Prostate gland (tissue), 2 donors: ENCODE data around the gene MAB21L2. TPM values are rescaled to one million over a fixed set of nuclear protein-coding genes. Genes with fewer than 3 reads are reported as not detected.
"Not testable (repeated sequence)": the region's sequence is repeated elsewhere in the genome, so short reads cannot be mapped to it uniquely, and the experiment has no call there.

ENCODE experiments used
- DNase-seq: peaks from one replicate; pipeline ENCODE4 v3.0.0-alpha.2; 2019; ENCODE audit warnings: low spot score
- H3K27ac ChIP-seq, 2 donors: fragments of 200-600 bp; sonication (generic); 2 replicates each; pipeline ENCODE4 v1.5.1; 2017 to 2019
- H3K27me3 ChIP-seq: fragments of 200-600 bp; sonication (generic); replicated peaks from 2 replicates; pipeline ENCODE4 v1.5.1; 2019; ENCODE audit not compliant: insufficient read depth
- H3K36me3 ChIP-seq, 2 donors: fragments of 200-600 bp; sonication (generic); 1 replicate in 1 of 2; 2 replicates in 1 of 2; pipeline versions ENCODE4 v1.5.1 to v1.8.1; 2017 to 2019
- H3K4me1 ChIP-seq: fragments of 200-600 bp; sonication (generic); replicated peaks from 2 replicates; pipeline ENCODE4 v1.5.1; 2019
- H3K4me3 ChIP-seq, 2 donors: fragments of 200-600 bp; sonication (generic); 2 replicates each; pipeline ENCODE4 v1.5.1; 2017 to 2019
- H3K9me3 ChIP-seq: fragments of 200-600 bp; sonication (generic); 2 replicates; pipeline ENCODE4 v1.5.1; 2017
- CTCF ChIP-seq, 4 experiments: fragments of 200-600 bp in 2 of 4; fragments of 450-650 bp in 2 of 4; sonication (generic) in 2 of 4; IDR thresholded peaks; 1 replicate in 3 of 4; 2 replicates in 1 of 4; pipeline ENCODE4 v1.5.1; 2016 to 2019; ENCODE audit warnings: antibody characterized with exemption in 4 of 4, mild to moderate bottlenecking in 2 of 4, moderate library complexity in 2 of 4
- POLR2A ChIP-seq: fragments of 450-650 bp; IDR thresholded peaks from one replicate; pipeline ENCODE4 v1.6.1; 2016; ENCODE audit warnings: antibody characterized with exemption, mild to moderate bottlenecking
- POLR2AphosphoS5 ChIP-seq: sonication (generic); formaldehyde crosslinking; IDR thresholded peaks from one replicate; pipeline ENCODE4 v1.6.1; 2017; ENCODE audit warnings: antibody characterized with exemption
- WGBS: methylation state at CpG from one replicate; pipeline ENCODE4 v1.1.5; 2018; 5-methylcytosine and 5-hydroxymethylcytosine counted together
- intact Hi-C: fragments of 100-400 bp; cut with DNase I; formaldehyde crosslinking; loops from one replicate; pipeline ENCODE4 v1.14.2; 2022
- total RNA-seq, 2 donors: library from RNA; depleted of rRNA; stranded (reverse); fragments of >200 nt; gene quantifications; one replicate each; pipeline ENCODE4 v1.1.0, GENCODE V29; 2016

Gene MAB21L2
- total RNA-seq, 2 donors from 2014 or later: 0.14 TPM; not detected in 1

DNA sequence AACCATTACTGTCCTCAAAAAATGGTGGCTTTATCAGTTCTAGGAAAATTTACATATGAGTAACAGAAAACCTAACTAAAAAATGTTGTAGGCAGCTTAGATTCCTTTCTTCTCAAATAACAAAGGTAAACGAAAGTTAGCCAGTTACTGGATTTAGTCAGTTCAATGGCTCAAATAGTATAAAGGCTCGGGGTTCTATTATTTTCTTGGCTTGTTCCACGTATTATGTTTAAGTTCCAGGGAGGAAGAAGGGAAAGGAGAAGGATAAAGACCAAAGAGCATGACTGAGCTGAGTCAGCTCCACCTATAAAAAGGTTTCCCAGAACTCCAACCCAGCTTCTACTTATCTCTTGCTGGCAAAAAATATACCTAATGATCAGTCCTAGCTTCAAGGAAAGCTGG lies 41.0 kb upstream of the MAB21L2 start:
- H3K36me3 ChIP-seq: no peaks in the 10 kb centered on the region
- intact Hi-C loops: no loop called here
- H3K9me3 ChIP-seq: no peaks in the 10 kb centered on the region
- no peaks in the 10 kb centered on the region for H3K27me3 ChIP-seq
- TF ChIP-seq POLR2AphosphoS5: no peak
- TF ChIP-seq CTCF (IDR thresholded peaks at IDR 0.05): no peak
- no peak for TF ChIP-seq POLR2A
- WGBS: 46% methylated on average over 3 of the region's 3 CpGs
- H3K4me1 ChIP-seq: no peaks in the 10 kb centered on the region
- H3K4me3 ChIP-seq: no peak overlapping the region
- no peak overlapping the region for H3K27ac ChIP-seq
- no peak for DNase-seq

- no peak for TF ChIP-seq POLR2AphosphoS5
- no peak for TF ChIP-seq POLR2A
- TF ChIP-seq CTCF (IDR thresholded peaks at IDR 0.05): no peak
- Histone ChIP-seq H3K4me3 (no peak overlapping the region), H3K27ac (no peak overlapping the region), H3K9me3 (no peaks in the 10 kb centered on the region), H3K4me1 (no peaks in the 10 kb centered on the region), H3K27me3 (no peaks in the 10 kb centered on the region), H3K36me3 (no peaks in the 10 kb centered on the region)
- no peak for DNase-seq
- WGBS: 94% methylated on average over 3 of the region's 3 CpGs
- intact Hi-C loops: no loop called here
Measured at GRCh38 chr4:150541681-150542080, 40.3 kb upstream of the MAB21L2 start.

DNA sequence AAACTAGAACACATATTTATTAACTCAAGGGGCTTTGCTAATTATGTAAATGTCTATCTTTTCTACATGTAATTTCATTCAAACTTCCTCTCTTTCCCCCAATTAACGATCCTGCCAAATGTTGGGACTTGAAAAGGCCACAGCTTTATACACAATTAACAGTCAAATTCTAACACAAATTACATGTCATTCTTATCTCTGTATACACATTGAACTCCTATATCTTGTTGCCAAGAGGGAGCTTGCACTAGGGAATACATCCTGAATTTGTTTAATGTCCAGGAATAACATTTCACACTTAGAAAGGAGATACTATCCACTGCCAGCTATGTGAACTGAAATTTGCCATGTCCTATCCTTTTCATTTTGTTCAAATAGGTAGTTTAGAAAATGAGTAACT lies 38.9 kb upstream of the MAB21L2 start:
- Histone ChIP-seq H3K27ac (no peak overlapping the region), H3K27me3 (no peaks in the 10 kb centered on the region), H3K4me3 (no peak overlapping the region), H3K4me1 (no peaks in the 10 kb centered on the region), H3K36me3 (no peaks in the 10 kb centered on the region), H3K9me3 (no peaks in the 10 kb centered on the region)
- no peak for DNase-seq
- WGBS: 67% methylated on average over 1 of the region's 1 CpG
- intact Hi-C loops: no loop called here
- no peak for TF ChIP-seq POLR2A
- TF ChIP-seq POLR2AphosphoS5: no peak
- no peak for TF ChIP-seq CTCF (IDR thresholded peaks at IDR 0.05)

- Histone ChIP-seq H3K9me3 (no peaks in the 10 kb centered on the region), H3K27ac (no peak overlapping the region), H3K27me3 (no peaks in the 10 kb centered on the region), H3K36me3 (no peaks in the 10 kb centered on the region), H3K4me1 (no peaks in the 10 kb centered on the region), H3K4me3 (no peak overlapping the region)
- no peak for DNase-seq
- 96% methylated on average over 2 of the region's 2 CpGs for WGBS
- TF ChIP-seq POLR2AphosphoS5 (no peak), CTCF (IDR thresholded peaks at IDR 0.05) (no peak), POLR2A (no peak)
- intact Hi-C loops: no loop called here
Measured at GRCh38 chr4:150546286-150546685, 35.7 kb upstream of the MAB21L2 start.

DNA sequence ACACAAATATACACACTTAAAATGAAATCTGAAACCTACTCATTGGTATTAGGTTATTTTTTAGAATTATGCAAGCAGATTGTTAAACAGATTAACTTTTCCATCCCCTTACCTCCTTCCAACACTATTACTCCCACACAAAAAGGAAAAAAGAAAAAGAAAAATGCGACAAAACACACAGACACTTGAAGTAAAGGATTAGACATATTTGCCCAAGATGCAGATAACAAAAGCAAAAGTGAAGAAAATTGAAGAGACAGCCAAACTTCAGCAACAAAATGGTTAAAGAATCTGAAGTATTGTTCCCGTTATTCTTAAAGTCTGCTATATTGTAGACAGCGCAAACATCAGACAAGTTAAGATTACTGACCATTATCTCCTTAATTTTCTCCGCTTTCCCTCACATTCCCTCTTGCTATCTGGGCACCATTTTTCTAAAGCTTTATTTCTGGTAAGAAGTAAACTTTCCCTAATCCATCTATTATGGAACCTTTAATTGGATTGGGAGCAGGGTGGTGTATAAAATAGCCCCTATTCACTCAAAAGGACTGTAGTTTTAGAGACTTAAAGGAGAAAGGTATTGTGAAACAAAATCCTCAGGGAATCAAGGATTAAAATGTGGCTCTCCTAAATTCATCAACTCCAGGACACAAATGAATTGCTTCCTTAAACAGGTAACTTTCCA lies 34.7 kb upstream of the MAB21L2 start:
- H3K36me3 ChIP-seq: no peaks in the 10 kb centered on the region
- intact Hi-C loops: no loop called here
- 65% methylated on average over 4 of the region's 4 CpGs for WGBS

DNA sequence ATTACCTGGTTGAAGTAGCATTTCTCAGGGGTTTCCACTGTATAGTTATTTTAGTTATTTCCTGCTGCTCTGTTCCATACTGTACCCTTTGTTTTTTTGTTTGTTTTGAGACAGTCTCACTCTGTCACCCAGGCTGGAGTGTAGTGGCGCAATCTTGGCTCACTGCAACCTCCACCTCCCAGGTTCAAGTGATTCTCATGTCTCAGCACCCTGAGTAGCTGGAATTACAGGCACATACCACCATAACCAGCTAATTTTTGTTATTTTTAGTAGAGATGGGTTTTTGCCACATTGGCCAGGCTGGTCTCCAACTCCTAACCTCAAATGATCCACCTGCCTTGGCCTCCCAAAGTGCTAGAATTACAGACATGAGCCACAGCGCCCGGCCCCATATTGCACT lies 24.1 kb upstream of the MAB21L2 start:
- H3K4me1 ChIP-seq, H3K27me3 ChIP-seq, DNase-seq, intact Hi-C loops, H3K36me3 ChIP-seq, H3K27ac ChIP-seq, H3K4me3 ChIP-seq, H3K9me3 ChIP-seq: not testable (repeated sequence)
- WGBS: 97% methylated on average over 3 of the region's 3 CpGs

More for the DNA sequence above, 34.7 kb upstream of the MAB21L2 start:
- H3K27ac ChIP-seq: no peak overlapping the region
- no peaks in the 10 kb centered on the region for H3K9me3 ChIP-seq
- no peaks in the 10 kb centered on the region for H3K4me1 ChIP-seq
- H3K4me3 ChIP-seq: no peak overlapping the region
- TF ChIP-seq POLR2A (no peak), CTCF (IDR thresholded peaks at IDR 0.05) (no peak), POLR2AphosphoS5 (no peak)
- no peak for DNase-seq
- H3K27me3 ChIP-seq: no peaks in the 10 kb centered on the region
